HepG2 (cell line): ENCODE data around the gene ADAMTSL3. TPM values are rescaled to one million over a fixed set of nuclear protein-coding genes. Genes with fewer than 3 reads are reported as not detected.

Source experiments
- ATAC-seq: fragments of 200-7000 bp; cut with Tn5 transposase; 3 replicates; pipeline ENCODE4 v1.9.1; 2020; ENCODE audit warnings: mild to moderate bottlenecking, moderate library complexity
- BruUV-seq: library from RNA; stranded (reverse); fragments of 400-500 nt; replicated peaks from 2 replicates; lab custom pipeline; 2021; lab: Mats Ljungman, UMichigan
- CTCF ChIA-PET: fragments of 300-600 bp; formaldehyde crosslinking; extraction: SDS; loops from one replicate; lab custom pipeline; 2021; ENCODE audit warnings: low total read pairs, inconsistent platforms, low intra/inter-chr PET ratio; lab: Yijun Ruan, JAX
- POLR2A ChIA-PET: fragments of 350-600 bp; sonication (Branson Sonifier 250); formaldehyde crosslinking; loops from one replicate; lab custom pipeline; 2020; ENCODE audit warnings: antibody characterized with exemption, inconsistent platforms; lab: Yijun Ruan, JAX
- DNase-seq: peaks from one replicate; pipeline ENCODE4 v3.0.0-alpha.2; 2015; ENCODE audit warnings: low spot score
- FAIRE-seq: peaks from 3 replicates; lab custom pipeline; 2011; peaks lifted over from hg19 to GRCh38; lab: Jason Lieb, UNC
- H2AFZ ChIP-seq: one replicate; pipeline ENCODE4 v1.6.1; 2011; ENCODE audit warnings: low read length, inconsistent platforms
- H3K27ac ChIP-seq: fragments of 300-600 bp; 3 replicates; pipeline ENCODE4 v1.8.0; 2011; ENCODE audit warnings: mixed run types, mild to moderate bottlenecking, mixed read lengths, low read length, inconsistent platforms; ENCODE audit not compliant: insufficient read depth; ENCODE audit errors: extremely low read length
- H3K27me3 ChIP-seq, 2 experiments: fragments of 200-600 bp in 1 of 2; 2 replicates in 1 of 2; 3 replicates in 1 of 2; pipeline versions ENCODE4 v1.6.0 to v1.8.0; 2011; ENCODE audit warnings: low read length in 2 of 2, mild to moderate bottlenecking in 2 of 2, moderate library complexity in 2 of 2, inconsistent platforms in 1 of 2; ENCODE audit not compliant: insufficient read depth in 2 of 2, control insufficient read depth in 1 of 2
- H3K36me3 ChIP-seq, 2 experiments: fragments of 200-600 bp in 1 of 2; replicated peaks in 1 of 2; 2 replicates in 1 of 2; 3 replicates in 1 of 2; pipeline versions ENCODE4 v1.5.1 to v1.8.0; 2011; ENCODE audit warnings: low read length in 2 of 2, inconsistent platforms in 1 of 2; ENCODE audit not compliant: insufficient read depth in 2 of 2, control insufficient read depth in 1 of 2
- H3K4me1 ChIP-seq: 2 replicates; pipeline ENCODE4 v1.5.1; 2012; ENCODE audit warnings: low read length, inconsistent platforms; ENCODE audit not compliant: insufficient read depth
- H3K4me2 ChIP-seq: 2 replicates; pipeline ENCODE4 v1.6.0; 2011; ENCODE audit warnings: low read depth, low read length, inconsistent platforms
- H3K4me3 ChIP-seq, 3 experiments: fragments of 200-600 bp in 1 of 3; sonication (generic), shearing (Covaris generic) in 1 of 3; replicated peaks in 1 of 3; 2 replicates each; pipeline ENCODE4 v1.5.1; 2011 to 2016; ENCODE audit warnings: low read length in 3 of 3, inconsistent platforms in 2 of 3, low read depth in 2 of 3, mild to moderate bottlenecking in 2 of 3, control low read depth in 1 of 3, mixed read lengths in 1 of 3; ENCODE audit not compliant: insufficient read depth in 1 of 3
- H3K79me2 ChIP-seq: one replicate; pipeline ENCODE4 v1.6.1; 2011; ENCODE audit warnings: low read length, inconsistent platforms; ENCODE audit not compliant: insufficient read depth
- H3K9ac ChIP-seq: 2 replicates; pipeline ENCODE4 v1.6.0; 2011; ENCODE audit warnings: mild to moderate bottlenecking, low read depth, low read length, inconsistent platforms; ENCODE audit not compliant: insufficient read depth
- H3K9me3 ChIP-seq: 2 replicates; pipeline ENCODE4 v1.5.1; 2012; ENCODE audit warnings: mild to moderate bottlenecking, low read length
- H4K20me1 ChIP-seq: 2 replicates; pipeline ENCODE4 v1.6.0; 2011; ENCODE audit warnings: inconsistent platforms, mild to moderate bottlenecking, low read length, moderate library complexity; ENCODE audit not compliant: insufficient read depth
- CHD2 ChIP-seq: IDR thresholded peaks from 2 replicates; pipeline ENCODE4 v1.6.1; 2011; ENCODE audit warnings: low read depth, low read length, improper control_type of control experiment
- EP300 ChIP-seq, 3 experiments: sonication (generic) in 1 of 3; formaldehyde crosslinking in 1 of 3; IDR thresholded peaks; 2 replicates each; pipeline versions ENCODE4 v1.5.1 to v1.6.1; 2011 to 2020; ENCODE audit warnings: low read depth in 2 of 3, low read length in 2 of 3, borderline replicate concordance in 1 of 3, improper control_type of control experiment in 1 of 3, mild to moderate bottlenecking in 1 of 3, missing genetic modification reagents in 1 of 3, moderate library complexity in 1 of 3
- JUN ChIP-seq: sonication (generic); formaldehyde crosslinking; IDR thresholded peaks from 2 replicates; pipeline ENCODE4 v1.4.0; 2020; ENCODE audit warnings: mild to moderate bottlenecking, missing genetic modification reagents
- PTBP1 ChIP-seq: fragments of 200-400 bp; formaldehyde crosslinking; IDR thresholded peaks from 2 replicates; pipeline ENCODE4 v1.6.1; 2018; ENCODE audit warnings: low read length, low read depth; ENCODE audit not compliant: poor library complexity, severe bottlenecking
- RXRA ChIP-seq: sonication (generic); formaldehyde crosslinking; IDR thresholded peaks from 2 replicates; pipeline ENCODE4 v1.5.1; 2020; ENCODE audit warnings: missing genetic modification reagents
- ZFP90 ChIP-seq: sonication (generic); formaldehyde crosslinking; IDR thresholded peaks from 2 replicates; pipeline ENCODE4 v1.8.0; 2022; ENCODE audit warnings: missing genetic modification reagents, mild to moderate bottlenecking, inconsistent platforms, borderline replicate concordance
- ZNF180 ChIP-seq: sonication (generic); formaldehyde crosslinking; IDR thresholded peaks from 2 replicates; pipeline ENCODE4 v1.4.0; 2020; ENCODE audit warnings: low read depth, missing genetic modification reagents, borderline replicate concordance
- ZNF317 ChIP-seq: sonication (generic); formaldehyde crosslinking; IDR thresholded peaks from 2 replicates; pipeline ENCODE4 v1.5.0; 2020; ENCODE audit warnings: mild to moderate bottlenecking, missing genetic modification reagents
- ZNF354B ChIP-seq: sonication (generic); formaldehyde crosslinking; IDR thresholded peaks from 2 replicates; pipeline ENCODE4 v1.8.0; 2022; ENCODE audit warnings: mild to moderate bottlenecking, missing genetic modification reagents
- WGBS: methylation state at CpG from one replicate; pipeline ENCODE4 v1.1.6; 2017; ENCODE audit warnings: low lambda C conversion rate; 5-methylcytosine and 5-hydroxymethylcytosine counted together
- in situ Hi-C: cut with HindIII; loops from 2 replicates; pipeline ENCODE4 v1.10.0; 2017; ENCODE audit warnings: low pct_unique_long_range_greater_than_20kb; ENCODE audit not compliant: extremely low pct_ligation_motif_present
- intact Hi-C: fragments of 100-400 bp; cut with micrococcal nuclease; formaldehyde crosslinking; loops from one replicate; pipeline ENCODE4 v1.10.0; 2022; ENCODE audit not compliant: unreplicated experiment
- polyA plus RNA-seq, 8 experiments: library from polyadenylated mRNA; depleted of rRNA in 3 of 8; stranded (reverse) in 7 of 8; unstranded in 1 of 8; fragments of >200 nt; fragmentation: Illumina TruSeq in 4 of 8; extraction: Trizol in 4 of 8; gene quantifications; 2 replicates each; pipeline versions ENCODE4 v1.2.1 to v1.2.3, GENCODE V29; 2011 to 2016; ENCODE audit warnings: low read depth in 4 of 8, missing spikeins in 1 of 8, mixed read lengths in 1 of 8; ENCODE audit not compliant: insufficient read depth in 1 of 8
- total RNA-seq, 5 experiments: library from RNA; depleted of rRNA; stranded (reverse); fragments of >200 nt; fragmentation: Illumina TruSeq; extraction: Trizol; gene quantifications; 2 replicates each; pipeline ENCODE4 v1.2.3, GENCODE V29; 2016; ENCODE audit warnings: low read depth in 1 of 5

The ADAMTSL3 gene
- total and polyA plus RNA-seq, 2 of the 13 experiments (the other 11 are each of a cell fraction or from before 2014, with no cell fraction given), result 0.04 to 0.09 TPM

- Histone ChIP-seq H3K4me2 (no peak overlapping the region), H3K27me3 (no peaks in the 10 kb centered on the region), H3K9ac (no peak overlapping the region), H3K9me3 (no peaks in the 10 kb centered on the region), H4K20me1 (no peaks in the 10 kb centered on the region), H3K4me3 (no peak overlapping the region), H3K79me2 (no peaks in the 10 kb centered on the region), H3K27ac (no peak overlapping the region), H2AFZ (no peak overlapping the region), H3K36me3 (no peaks in the 10 kb centered on the region), H3K4me1 (no peaks in the 10 kb centered on the region)
- BruUV-seq, result no TSS peak
- ChIA-PET CTCF (no interaction called here), POLR2A (no interaction called here)
- FAIRE-seq, result no peak
- in situ Hi-C loops, result no loop called here
- no peak for ATAC-seq
- intact Hi-C loops, result no loop called here
- 2% methylated on average over 7 of the region's 8 CpGs for WGBS
- DNase-seq, result no peak
- TF ChIP-seq ZNF180 (no peak), ZFP90 (CRISPR knock-in tag) (no peak), ZNF317 (CRISPR knock-in tag) (no peak), JUN (CRISPR knock-in tag) (no peak), RXRA (CRISPR knock-in tag) (no peak), PTBP1 (no peak), EP300 (IDR thresholded peaks at IDR 0.05; ENCODE audit: low read depth in 2 of 2, low read length in 2 of 2) (no peak), EP300 (CRISPR knock-in tag; IDR thresholded peaks at IDR 0.05; ENCODE audit: borderline replicate concordance) (no peak), ZNF354B (CRISPR knock-in tag) (no peak), CHD2 (no peak)
Measured at GRCh38 chr15:83816124-83816883, 162.4 kb downstream of the ADAMTSL3 start.
